NB4 (cell line): ENCODE results near the gene WASF1.

Source experiments
- MYC ChIP-seq: IDR thresholded peaks from 2 replicates; pipeline ENCODE4 v1.6.1; 2011; ENCODE audit warnings: low read depth, low read length
- POLR2A ChIP-seq: IDR thresholded peaks from 2 replicates; pipeline ENCODE4 v1.6.1; 2011; ENCODE audit warnings: mild to moderate bottlenecking; ENCODE audit not compliant: insufficient read length; ENCODE audit errors: extremely low read depth
- TF ChIP-seq, protein P1 (sequence below): IDR thresholded peaks from one replicate; pipeline ENCODE4 v1.5.1; 2012; ENCODE audit warnings: low read depth, low read length
- TF ChIP-seq, protein P2 (sequence below): IDR thresholded peaks from 2 replicates; pipeline ENCODE4 v1.6.1; 2011; ENCODE audit warnings: low read depth, low read length

DNA sequence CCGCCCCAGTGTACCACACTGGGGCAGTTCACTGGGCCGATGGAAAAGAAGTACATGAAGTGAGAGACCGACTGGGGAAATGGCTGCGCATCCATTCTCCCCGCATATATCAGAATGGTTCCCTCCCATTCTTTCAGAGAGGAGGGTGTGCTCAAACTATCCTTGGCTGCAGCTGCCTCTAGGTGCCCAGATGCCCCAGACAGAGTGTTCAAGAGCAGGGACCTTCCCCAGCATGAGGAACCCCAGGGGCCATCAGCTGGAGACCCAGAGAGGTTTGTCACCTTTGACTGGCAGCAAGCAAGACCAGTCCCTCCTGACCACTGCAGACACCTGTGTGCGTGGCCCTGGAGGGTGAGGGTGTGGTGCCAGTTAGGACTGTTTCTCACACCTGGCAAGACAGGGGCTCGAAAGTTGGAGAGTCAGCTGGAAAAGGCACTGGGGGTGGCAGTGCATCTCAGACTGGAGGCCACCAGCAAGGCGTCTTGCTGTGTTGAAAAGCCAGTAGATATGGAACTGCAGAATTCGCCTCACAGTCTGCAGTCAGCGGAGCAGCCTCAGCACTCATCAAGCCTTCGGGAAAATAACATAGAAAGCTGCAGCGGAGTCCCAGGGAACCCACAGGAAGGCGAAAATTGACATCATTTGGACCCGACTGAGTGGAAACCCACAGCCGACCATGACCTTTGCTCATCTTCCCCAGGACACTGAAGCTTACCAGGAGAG is 124.6 kb downstream of the WASF1 start:
- TF ChIP-seq POLR2A, result no peak
- TF ChIP-seq, protein P1, sequence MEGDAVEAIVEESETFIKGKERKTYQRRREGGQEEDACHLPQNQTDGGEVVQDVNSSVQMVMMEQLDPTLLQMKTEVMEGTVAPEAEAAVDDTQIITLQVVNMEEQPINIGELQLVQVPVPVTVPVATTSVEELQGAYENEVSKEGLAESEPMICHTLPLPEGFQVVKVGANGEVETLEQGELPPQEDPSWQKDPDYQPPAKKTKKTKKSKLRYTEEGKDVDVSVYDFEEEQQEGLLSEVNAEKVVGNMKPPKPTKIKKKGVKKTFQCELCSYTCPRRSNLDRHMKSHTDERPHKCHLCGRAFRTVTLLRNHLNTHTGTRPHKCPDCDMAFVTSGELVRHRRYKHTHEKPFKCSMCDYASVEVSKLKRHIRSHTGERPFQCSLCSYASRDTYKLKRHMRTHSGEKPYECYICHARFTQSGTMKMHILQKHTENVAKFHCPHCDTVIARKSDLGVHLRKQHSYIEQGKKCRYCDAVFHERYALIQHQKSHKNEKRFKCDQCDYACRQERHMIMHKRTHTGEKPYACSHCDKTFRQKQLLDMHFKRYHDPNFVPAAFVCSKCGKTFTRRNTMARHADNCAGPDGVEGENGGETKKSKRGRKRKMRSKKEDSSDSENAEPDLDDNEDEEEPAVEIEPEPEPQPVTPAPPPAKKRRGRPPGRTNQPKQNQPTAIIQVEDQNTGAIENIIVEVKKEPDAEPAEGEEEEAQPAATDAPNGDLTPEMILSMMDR, result no peak
- no peak for TF ChIP-seq MYC
- TF ChIP-seq, protein P2, sequence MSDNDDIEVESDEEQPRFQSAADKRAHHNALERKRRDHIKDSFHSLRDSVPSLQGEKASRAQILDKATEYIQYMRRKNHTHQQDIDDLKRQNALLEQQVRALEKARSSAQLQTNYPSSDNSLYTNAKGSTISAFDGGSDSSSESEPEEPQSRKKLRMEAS, result no peak
